ENCODE results near the gene PLCH1. TPM values are rescaled to one million over a fixed set of nuclear protein-coding genes. Genes with fewer than 3 reads are reported as not detected.

Gene PLCH1
- total RNA-seq, 1 experiment from 2014 or later: 13.4 TPM

GRCh38 chr3:155568295-155568694, 176.6 kb downstream of the PLCH1 start:
- CTCF ChIA-PET: interaction anchor here (1.4 kb wide), 1 partner anchor 134 kb away, joined by 4 read pairs; no protein-coding TSS in a partner anchor
- Mint-ChIP-seq H3K27ac (ENCODE audit: unreplicated experiment) (no peak overlapping the region), H3K4me1 (ENCODE audit: low read depth, unreplicated experiment) (no peaks in the 10 kb centered on the region), H3K4me3 (ENCODE audit: low read depth, unreplicated experiment) (no peak overlapping the region), H3K9me3 (ENCODE audit: low read depth, unreplicated experiment) (no peaks in the 10 kb centered on the region), H3K36me3 (ENCODE audit: insufficient read depth, unreplicated experiment) (no peaks in the 10 kb centered on the region), H3K27me3 (ENCODE audit: unreplicated experiment) (no peaks in the 10 kb centered on the region)
- intact Hi-C loops (cut with micrococcal nuclease; ENCODE audit: unreplicated experiment): no loop called here
- TF ChIP-seq, protein P1, sequence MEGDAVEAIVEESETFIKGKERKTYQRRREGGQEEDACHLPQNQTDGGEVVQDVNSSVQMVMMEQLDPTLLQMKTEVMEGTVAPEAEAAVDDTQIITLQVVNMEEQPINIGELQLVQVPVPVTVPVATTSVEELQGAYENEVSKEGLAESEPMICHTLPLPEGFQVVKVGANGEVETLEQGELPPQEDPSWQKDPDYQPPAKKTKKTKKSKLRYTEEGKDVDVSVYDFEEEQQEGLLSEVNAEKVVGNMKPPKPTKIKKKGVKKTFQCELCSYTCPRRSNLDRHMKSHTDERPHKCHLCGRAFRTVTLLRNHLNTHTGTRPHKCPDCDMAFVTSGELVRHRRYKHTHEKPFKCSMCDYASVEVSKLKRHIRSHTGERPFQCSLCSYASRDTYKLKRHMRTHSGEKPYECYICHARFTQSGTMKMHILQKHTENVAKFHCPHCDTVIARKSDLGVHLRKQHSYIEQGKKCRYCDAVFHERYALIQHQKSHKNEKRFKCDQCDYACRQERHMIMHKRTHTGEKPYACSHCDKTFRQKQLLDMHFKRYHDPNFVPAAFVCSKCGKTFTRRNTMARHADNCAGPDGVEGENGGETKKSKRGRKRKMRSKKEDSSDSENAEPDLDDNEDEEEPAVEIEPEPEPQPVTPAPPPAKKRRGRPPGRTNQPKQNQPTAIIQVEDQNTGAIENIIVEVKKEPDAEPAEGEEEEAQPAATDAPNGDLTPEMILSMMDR (IDR thresholded peaks at IDR 0.05; ENCODE audit: unreplicated experiment): no peak
- BruUV-seq (replicated peaks): no TSS peak
- DNase-seq: no peak

DNA sequence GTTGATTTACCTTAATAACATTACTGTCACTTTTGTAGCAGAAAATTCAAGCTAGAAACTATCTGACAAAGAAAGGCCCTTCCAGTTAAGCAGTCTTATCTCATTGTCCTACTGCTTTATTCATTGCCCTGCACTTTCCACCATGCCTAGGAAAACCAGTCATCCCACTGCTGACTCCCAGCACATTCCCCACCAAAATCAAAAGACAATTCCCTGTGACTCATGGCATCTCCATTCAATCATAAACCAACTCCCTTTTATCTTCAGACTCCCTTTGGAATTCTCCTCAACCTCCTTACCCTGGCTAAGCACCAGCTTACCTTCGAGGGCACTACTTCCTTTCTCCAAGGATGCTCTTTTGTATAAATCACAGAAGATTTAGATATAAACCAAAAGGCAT, 184.3 kb downstream of the PLCH1 start:
- TF ChIP-seq, protein P1 (IDR thresholded peaks at IDR 0.05; ENCODE audit: unreplicated experiment): no peak
- H3K4me3 Mint-ChIP-seq (ENCODE audit: low read depth, unreplicated experiment): no peak overlapping the region
- no peaks in the 10 kb centered on the region for H3K27me3 Mint-ChIP-seq (ENCODE audit: unreplicated experiment)
- intact Hi-C loops (cut with micrococcal nuclease; ENCODE audit: unreplicated experiment): no loop called here
- CTCF ChIA-PET: interaction anchor here (0.5 kb wide), 1 partner anchor 740 kb away, joined by 3 read pairs; no protein-coding TSS in a partner anchor
- H3K9me3 Mint-ChIP-seq (ENCODE audit: low read depth, unreplicated experiment): no peaks in the 10 kb centered on the region
- H3K36me3 Mint-ChIP-seq (ENCODE audit: insufficient read depth, unreplicated experiment): no peaks in the 10 kb centered on the region
- DNase-seq: no peak
- H3K27ac Mint-ChIP-seq (ENCODE audit: unreplicated experiment): no peak overlapping the region
- peaks cover 22% of the 10 kb centered on the region for H3K4me1 Mint-ChIP-seq (ENCODE audit: low read depth, unreplicated experiment)
- no TSS peak for BruUV-seq (replicated peaks)

- CTCF ChIA-PET: no interaction called here
- intact Hi-C loops (cut with micrococcal nuclease; ENCODE audit: unreplicated experiment): no loop called here
- TF ChIP-seq, protein P1 (IDR thresholded peaks at IDR 0.05; ENCODE audit: unreplicated experiment): no peak
Observed at GRCh38 chr3:155560135-155560534, 184.7 kb downstream of the PLCH1 start.

DNA sequence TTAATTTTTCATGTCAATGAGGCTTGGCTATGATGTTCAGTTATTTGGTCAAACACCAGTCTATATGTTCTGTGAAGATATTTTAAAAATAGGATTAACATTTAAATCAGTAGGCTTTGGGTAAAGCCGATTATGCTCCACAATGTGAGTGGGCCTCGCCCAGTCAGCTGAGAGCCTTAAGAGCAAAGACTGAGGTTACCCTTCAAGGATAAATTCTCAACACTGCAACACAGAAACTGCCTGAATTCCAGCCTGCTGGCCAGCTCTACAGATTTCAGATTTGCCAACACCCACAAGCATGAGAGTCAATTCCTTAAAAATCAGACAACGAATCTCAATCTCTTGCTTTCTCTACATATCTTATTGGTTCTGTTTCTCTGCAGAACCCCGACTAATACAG, 188.3 kb downstream of the PLCH1 start:
- Mint-ChIP-seq H3K9me3 (ENCODE audit: low read depth, unreplicated experiment) (no peaks in the 10 kb centered on the region), H3K36me3 (ENCODE audit: insufficient read depth, unreplicated experiment) (peaks cover 20% of the 10 kb centered on the region), H3K4me3 (ENCODE audit: low read depth, unreplicated experiment) (no peak overlapping the region), H3K27ac (ENCODE audit: unreplicated experiment) (peak overlapping the region; percentile 20), H3K4me1 (ENCODE audit: low read depth, unreplicated experiment) (peaks cover 59% of the 10 kb centered on the region), H3K27me3 (ENCODE audit: unreplicated experiment) (no peaks in the 10 kb centered on the region)
- intact Hi-C loops (cut with micrococcal nuclease; ENCODE audit: unreplicated experiment): loop anchor here (5.0 kb wide), 2 partner anchors 51 to 316 kb away; partner anchors contain the start of gene GMPS
- CTCF ChIA-PET: interaction anchor here (0.8 kb wide), 1 partner anchor 13 kb away, joined by 3 read pairs; no protein-coding TSS in a partner anchor
- TF ChIP-seq, protein P1 (IDR thresholded peaks at IDR 0.05; ENCODE audit: unreplicated experiment): no peak
- BruUV-seq (replicated peaks): no TSS peak
- no peak for DNase-seq

More at GRCh38 chr3:155560135-155560534, 184.7 kb downstream of the PLCH1 start:
- Mint-ChIP-seq H3K9me3 (ENCODE audit: low read depth, unreplicated experiment) (no peaks in the 10 kb centered on the region), H3K4me3 (ENCODE audit: low read depth, unreplicated experiment) (no peak overlapping the region), H3K27me3 (ENCODE audit: unreplicated experiment) (no peaks in the 10 kb centered on the region), H3K36me3 (ENCODE audit: insufficient read depth, unreplicated experiment) (peaks cover 2% of the 10 kb centered on the region), H3K4me1 (ENCODE audit: low read depth, unreplicated experiment) (peaks cover 27% of the 10 kb centered on the region), H3K27ac (ENCODE audit: unreplicated experiment) (no peak overlapping the region)
- DNase-seq: no peak
- BruUV-seq (replicated peaks): no TSS peak

Measured in Calu3 (cell line).